ENCODE results near the gene TSHZ1.

- TF ChIP-seq ARNT (IDR thresholded peaks at IDR 0.05) (no peak), TARDBP (IDR thresholded peaks at IDR 0.05) (no peak), LEF1 (IDR thresholded peaks at IDR 0.05; ENCODE audit: borderline replicate concordance) (no peak), SUZ12 (IDR thresholded peaks at IDR 0.05) (no peak), SP1 (IDR thresholded peaks at IDR 0.05) (no peak), HDGF (IDR thresholded peaks at IDR 0.05; ENCODE audit: borderline replicate concordance) (no peak), FOXA1 (IDR thresholded peaks at IDR 0.05) (no peak), FOXK2 (IDR thresholded peaks at IDR 0.05) (no peak)
These were observed 48.1 kb upstream of the TSHZ1 start for GRCh38 chr18:75162467-75162866.

Measured in HEK293T (cell line).